ENCODE data around the gene SCAF1.
"Not testable (repeated sequence)": the region's sequence is repeated elsewhere in the genome, so short reads cannot be mapped to it uniquely, and the experiment has no call there.

Gene SCAF1

GRCh38 chr19:49614096-49614833 is 27.7 kb upstream of the SCAF1 start:
- peak; percentile 81 for DNase-seq (ENCODE audit: low spot score)

DNA sequence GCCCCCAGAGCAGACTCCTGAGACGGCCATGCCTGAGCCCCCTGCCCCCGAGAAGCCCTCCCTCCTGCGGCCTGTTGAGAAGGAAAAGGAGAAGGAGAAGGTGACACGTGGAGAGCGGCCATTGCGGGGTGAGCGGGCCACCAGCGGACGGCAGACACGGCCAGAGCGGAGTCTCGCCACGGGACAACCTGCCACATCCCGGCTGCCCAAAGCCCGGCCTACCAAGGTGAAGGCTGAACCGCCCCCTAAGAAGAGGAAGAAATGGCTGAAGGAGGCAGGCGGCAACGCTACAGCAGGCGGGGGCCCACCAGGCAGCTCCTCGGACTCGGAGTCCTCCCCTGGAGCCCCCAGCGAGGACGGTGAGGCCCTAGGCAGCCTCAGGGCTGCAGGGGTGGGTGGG is 26.1 kb upstream of the SCAF1 start:
- no peak for DNase-seq (ENCODE audit: low spot score)

GRCh38 chr19:49616532-49616931 is 25.5 kb upstream of the SCAF1 start:
- DNase-seq (ENCODE audit: low spot score), result no peak

DNA sequence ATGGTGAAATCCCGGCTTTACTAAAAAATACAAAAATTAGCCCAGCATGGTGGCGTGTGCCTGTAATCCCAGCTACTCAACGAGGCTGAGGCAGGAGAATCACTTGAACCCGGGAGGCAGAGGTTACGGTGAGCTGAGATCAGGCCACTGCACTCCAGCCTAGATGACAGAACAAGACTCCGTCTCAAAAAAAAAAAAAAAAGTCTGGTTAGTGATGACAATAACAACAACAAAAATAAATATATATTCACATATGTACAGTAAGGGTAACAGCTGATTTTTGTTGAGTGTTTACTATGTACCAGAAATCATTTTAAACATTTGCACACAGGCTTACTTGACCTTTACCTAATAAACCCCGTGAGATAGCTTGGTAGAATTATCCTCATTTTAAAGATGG is 25.1 kb upstream of the SCAF1 start:
- no peak for DNase-seq (ENCODE audit: low spot score)

DNA sequence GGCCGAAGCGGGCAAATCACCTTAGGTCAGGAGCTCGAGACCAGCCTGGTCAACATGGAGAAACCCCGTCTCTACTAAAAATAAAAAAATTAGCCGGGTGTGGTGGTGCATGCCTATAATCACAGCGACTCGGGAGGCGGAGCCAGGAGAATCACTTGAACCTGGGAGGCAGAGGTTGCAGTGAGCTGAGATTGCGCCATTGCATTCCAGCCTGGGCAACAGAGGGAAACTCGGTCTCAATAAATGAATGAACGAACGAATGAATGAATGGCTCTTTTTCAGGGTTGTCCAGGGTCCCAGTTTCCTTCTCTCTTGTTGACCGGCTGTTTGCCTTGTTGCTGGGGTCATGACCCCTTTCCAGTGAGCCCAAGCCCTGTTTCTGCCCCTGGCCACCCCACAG is 24.1 kb upstream of the SCAF1 start:
- DNase-seq (ENCODE audit: low spot score), result not testable (repeated sequence)

DNA sequence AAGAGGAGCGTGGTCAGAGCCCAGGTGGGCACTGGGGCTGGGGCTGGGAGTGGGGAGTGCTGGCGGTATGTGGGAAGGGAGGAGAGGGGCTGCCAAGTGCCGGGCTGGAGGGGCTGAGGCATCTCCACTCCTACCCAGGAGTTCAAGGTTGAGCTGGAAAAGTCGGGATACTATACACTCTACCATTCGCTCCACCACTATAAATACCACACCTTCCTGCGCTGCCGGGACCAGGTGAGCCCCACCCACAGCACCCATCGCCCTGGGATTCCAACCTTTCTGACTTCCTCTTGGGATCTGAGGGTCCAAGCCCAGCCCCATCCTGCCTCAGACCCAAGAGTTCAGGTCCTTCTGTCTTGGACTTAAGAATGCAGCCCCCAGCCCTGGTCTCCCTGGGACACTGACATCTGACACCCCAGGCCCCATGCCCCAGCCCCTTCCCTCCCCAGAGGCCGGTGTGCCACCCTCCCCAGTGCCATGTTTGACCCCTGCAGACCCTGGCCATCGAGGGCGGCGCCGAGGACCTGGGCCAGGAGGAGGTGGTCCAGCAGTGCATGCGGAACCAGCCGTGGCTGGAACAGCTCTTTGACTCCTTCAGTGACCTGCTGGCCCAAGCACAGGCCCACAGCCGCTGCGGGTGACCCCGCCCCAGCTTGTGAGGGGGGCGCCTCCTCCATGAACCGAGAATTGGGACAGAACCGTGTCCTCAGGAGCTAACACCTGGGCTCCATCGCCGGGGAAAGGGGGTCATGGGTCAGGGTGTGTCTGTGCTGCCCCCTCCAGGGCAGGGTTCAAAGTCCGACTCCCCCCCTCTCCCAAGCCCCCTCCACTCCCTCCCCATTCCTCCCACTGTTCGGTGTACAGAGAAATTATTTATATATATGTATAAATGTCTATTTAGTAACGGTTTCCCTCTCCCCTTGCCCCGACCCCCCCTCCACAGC is 16.8 kb upstream of the SCAF1 start:
- no peak for DNase-seq (ENCODE audit: low spot score)

DNA sequence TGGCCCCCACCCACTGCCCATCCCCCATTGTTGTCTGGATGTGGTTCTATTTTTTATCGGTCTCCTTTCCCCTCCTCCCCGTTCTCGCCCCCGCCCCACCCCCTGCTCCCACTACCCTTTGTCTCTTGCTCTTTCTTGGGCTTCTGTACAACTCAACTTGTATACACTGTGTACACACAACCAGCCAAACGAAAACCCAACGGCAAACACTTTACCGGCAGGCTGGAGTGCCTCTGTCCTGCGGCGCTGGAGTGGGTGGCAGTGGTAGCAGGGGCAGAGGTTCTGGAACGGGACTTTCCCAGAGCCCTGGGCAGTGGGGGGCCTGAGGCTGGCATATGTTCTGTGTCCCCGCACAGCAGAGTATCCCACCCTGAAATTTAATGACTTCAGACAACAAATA is 15.8 kb upstream of the SCAF1 start:
- no peak for DNase-seq (ENCODE audit: low spot score)

- DNase-seq (ENCODE audit: low spot score), result no peak
Observed at GRCh38 chr19:49629659-49630058, 12.3 kb upstream of the SCAF1 start.

DNA sequence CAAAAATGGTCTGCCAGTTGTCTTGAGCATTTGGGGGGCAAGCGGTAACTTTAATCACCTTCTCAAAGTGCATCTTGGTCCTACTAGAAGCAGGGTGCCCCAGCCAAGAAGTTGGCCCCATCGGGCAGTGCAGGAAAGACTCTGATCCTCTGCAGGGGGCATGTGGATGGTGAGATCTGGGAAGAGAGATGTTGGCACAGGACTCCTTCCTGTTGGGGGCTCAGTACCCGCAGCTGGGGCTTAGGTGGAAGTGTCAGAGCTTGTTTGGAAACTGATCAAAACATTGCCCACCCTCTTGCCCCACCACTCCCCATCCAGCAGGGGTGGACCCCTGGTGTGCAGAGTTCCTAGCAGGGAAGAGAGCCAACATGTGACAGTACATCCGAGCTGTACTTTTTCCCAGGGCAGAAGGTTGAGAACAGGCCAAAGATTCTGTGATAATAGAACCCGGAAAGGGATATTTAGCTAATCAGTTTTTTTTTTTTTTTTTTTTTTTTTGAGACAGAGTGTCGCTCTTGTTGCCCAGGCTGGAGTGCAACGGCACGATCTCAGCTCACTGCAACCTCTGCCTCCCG is 10.9 kb upstream of the SCAF1 start:
- no peak for DNase-seq (ENCODE audit: low spot score)

GRCh38 chr19:49631610-49632192 is 10.3 kb upstream of the SCAF1 start:
- DNase-seq (ENCODE audit: low spot score), result no peak

GRCh38 chr19:49632576-49632975 is 9.4 kb upstream of the SCAF1 start:
- no peak for DNase-seq (ENCODE audit: low spot score)

DNA sequence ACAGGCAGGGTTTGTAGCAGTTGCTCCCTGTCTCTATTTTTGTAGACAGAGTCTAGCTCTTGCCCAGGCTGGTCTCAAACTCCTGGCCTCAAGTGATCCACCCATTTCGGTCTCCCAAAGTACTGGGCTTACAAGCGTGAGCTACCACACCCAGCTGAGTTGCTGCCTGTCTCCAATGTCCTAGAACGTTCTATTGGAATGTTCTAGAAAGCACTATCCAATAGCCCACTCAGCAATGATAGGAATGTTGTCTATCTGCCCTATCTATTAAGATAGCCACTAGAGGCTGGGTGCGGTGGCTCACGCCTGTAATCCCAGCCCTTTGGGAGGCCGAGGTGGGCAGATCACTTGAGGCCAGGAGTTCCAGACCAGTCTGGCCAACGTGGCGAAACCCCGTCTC is 8.7 kb upstream of the SCAF1 start:
- DNase-seq (ENCODE audit: low spot score), result not testable (repeated sequence)

DNA sequence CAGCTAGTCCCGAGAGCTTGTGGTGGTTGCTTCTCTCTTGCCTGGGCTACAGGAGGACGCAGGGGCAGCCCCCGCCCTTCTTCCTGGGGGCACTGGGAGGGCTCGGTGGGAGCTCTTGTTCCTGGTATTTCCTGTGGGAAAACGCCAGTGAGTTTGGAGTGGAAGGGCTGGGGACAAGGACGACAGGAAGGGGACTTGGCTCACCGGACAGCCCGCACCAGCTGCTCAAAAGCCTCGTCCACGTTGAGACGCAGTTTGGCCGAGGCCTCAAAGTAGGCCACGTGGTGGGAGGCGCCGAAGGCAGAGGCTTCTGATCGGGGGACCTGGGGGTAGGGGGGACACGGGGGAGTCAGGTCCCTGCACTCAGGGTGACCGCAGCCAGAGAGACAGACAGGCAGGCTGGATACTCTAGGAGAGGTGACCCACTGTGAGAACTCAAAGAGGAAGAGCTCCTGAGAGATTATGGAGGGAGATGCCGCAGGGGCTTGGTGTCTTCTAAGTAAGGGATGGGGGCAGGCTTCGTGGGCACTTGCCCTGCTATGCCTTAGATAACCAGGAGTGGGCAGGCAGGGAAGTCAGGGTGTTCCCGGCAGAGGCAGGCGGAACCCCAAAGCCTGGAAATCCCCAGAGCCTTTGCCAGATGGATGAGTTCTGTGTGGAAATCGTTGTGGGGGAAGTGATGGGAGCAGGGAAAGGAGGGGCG is 6.3 kb upstream of the SCAF1 start:
- no peak for DNase-seq (ENCODE audit: low spot score)

DNA sequence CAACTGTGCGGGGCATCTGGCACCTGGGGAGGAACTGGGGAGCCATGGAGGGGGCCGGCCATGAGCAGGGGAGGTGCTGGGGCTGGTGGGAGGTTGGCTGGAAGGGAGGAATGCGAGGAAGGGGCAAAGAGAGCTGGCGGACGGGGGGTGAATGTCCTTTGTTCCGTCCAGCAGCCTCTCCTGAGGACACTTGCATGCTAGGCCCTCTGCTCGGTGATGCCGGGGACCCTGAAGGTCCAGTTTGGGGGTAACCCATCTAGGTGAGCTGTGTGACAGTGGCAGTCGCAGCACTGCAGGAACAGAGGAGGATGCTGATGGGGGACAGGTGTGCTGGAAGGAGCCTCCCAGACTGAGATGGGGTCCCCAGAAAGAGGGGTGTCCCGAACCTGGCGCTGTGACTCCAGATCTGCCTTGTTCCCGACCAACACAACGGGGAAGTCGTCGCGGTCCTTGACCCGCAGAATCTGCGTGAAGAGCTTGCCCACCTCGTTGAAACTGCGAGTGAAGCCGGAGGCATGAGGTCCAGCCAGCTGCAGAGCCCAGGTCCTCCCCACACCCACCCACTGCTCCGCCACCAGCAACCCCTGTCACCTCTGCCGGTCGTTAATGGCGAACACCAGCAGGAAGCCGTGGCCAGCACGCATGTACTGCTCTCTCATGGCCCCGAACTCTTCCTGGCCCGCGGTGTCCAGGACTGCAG is 5.6 kb upstream of the SCAF1 start:
- no peak for DNase-seq (ENCODE audit: low spot score)

- peak; percentile 55 for DNase-seq (ENCODE audit: low spot score)
Observed at GRCh38 chr19:49637821-49638738, 3.9 kb upstream of the SCAF1 start.

DNA sequence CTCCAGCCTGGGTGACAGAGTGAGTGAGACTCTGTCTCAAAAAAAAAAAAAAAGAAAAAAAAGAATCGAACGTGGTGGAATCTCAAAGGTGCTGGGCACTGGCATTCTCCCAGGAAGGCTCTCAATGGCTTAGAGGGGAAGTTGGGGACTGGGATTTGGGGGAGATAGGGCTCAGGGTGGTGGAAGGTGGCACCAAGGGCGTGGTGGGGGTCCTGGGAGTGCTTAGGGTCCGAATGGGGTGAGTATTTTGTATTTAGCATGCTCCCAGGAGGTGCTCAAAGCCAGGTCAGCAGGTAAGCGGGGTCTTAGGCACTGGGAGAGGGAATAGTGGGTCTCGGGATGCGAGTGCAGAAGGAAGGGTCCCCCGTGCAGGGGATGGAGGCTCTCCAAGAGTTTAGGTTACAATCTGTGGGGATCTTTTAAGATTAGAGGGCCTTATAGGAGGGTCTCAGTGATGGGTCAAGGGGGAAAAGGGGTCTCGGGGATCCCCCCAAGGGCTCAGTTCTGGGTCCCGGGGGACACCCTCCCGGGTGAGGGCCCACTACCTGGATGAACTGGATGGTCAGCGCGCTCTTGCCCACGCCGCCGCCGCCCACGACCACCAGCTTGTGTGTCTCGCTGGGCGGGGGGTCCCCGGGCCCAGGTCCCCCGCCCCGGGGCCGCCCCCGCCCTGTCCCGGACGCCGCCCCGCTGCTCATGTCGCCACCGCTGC is 2.5 kb upstream of the SCAF1 start:
- DNase-seq (ENCODE audit: low spot score), result no peak

DNA sequence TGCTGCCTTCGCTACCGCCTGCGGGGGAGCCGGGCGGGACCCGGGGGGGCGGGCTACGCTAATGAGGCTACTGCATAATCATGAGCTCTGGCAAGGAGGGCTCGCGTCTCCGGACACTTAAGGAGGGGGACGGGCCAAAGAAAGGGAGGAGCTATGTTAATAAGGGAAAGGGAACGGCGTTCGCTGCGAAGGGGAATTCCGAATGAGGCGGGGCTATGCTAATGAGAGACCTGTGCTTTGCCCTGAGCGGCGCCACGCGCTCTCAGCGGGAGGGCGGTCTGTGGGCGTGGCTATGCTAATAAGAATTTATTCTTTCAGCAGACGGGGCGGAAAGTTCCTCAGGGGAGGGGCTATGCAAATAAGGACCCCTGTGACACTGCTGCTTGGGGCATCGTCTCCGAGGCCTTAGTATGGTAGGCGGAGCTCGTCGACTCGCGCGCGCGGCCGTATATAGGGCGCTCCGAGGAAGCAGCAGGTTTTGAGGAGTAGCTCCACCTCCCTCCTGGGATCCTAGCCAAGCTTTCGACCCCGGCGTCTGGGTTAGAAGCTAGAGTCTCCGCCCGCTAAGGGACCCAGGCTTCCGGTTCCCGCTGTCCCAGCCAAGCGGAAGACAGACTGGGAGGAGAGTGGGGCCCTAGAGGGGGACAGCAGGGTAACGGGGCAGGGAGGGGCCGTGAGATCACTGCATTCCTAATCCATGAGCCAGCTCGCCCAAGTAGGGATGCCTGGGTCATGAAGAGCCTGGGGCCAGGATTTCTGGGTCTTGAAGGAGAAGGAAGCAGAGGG is 1.7 kb upstream of the SCAF1 start, which contains the start of gene RRAS:
RRAS (minus strand) TSS at position 31 of the 786 bp plus-strand sequence. CDS start 45 bp downstream, outside the sequence.
- DNase-seq (ENCODE audit: low spot score), result peak; percentile 100

DNA sequence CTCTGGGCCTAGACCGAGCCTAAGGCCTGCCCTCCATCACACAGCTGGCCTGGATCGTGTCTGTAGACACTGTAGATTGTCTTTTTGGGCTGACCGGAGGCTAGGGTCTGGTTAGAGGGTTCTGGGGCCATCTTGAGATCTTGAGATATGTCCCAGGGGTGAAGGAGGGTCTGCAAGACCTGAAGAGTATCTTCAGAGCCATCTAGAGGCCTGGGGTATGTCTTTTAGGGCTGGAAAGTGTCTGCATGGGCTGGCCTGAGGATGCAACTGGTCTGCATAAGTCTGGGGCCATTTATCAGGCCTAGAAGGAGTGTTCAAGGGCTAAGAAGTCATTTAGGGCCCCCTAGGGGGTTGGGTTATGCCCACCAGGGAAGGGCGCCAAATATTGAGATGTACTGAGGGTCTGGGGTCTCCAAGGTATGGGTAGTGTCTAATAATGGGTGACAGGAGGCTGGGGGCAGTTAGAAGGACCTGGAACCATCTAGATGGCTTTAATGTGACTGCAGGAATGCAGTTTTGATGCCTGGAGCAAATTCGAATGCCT is 555 bp downstream of the SCAF1 start:
- DNase-seq (ENCODE audit: low spot score), result no peak

Data from SW480 (cell line).